Activated T-cell treated with anti-CD3 and anti-CD28 coated beads, Interleukin-2, amount 50 U/mL, for 24 hours (primary cell): ENCODE results near the gene RPS19.
A peak's percentile ranks its signal among the peaks of the same experiment; 100 is the strongest.

Source experiments
- DNase-seq: peaks from one replicate; pipeline ENCODE4 v3.0.0-alpha.2; 2020
- H3K27ac Mint-ChIP-seq: 2 replicates; pipeline ENCODE4 v1.8.0; 2020; ENCODE audit warnings: mild to moderate bottlenecking, mixed read lengths
- H3K27me3 Mint-ChIP-seq: 2 replicates; pipeline ENCODE4 v1.8.0; 2020; ENCODE audit warnings: mixed read lengths
- H3K36me3 Mint-ChIP-seq: 2 replicates; pipeline ENCODE4 v1.8.0; 2020; ENCODE audit warnings: low read depth, mixed read lengths
- H3K4me1 Mint-ChIP-seq: 2 replicates; pipeline ENCODE4 v1.8.0; 2020; ENCODE audit warnings: low read depth, mixed read lengths
- H3K4me3 Mint-ChIP-seq: 2 replicates; pipeline ENCODE4 v1.8.0; 2020; ENCODE audit warnings: mild to moderate bottlenecking, moderate library complexity, mixed read lengths
- H3K9me3 Mint-ChIP-seq: 2 replicates; pipeline ENCODE4 v1.8.0; 2020; ENCODE audit warnings: mixed read lengths

RPS19 gene

GRCh38 chr19:41847351-41848105, 12.5 kb upstream of the RPS19 start:
- H3K4me3 Mint-ChIP-seq = no peak overlapping the region

GRCh38 chr19:41848666-41849065, 11.4 kb upstream of the RPS19 start:
- Mint-ChIP-seq H3K27ac (no peak overlapping the region), H3K9me3 (no peaks in the 10 kb centered on the region), H3K36me3 (no peaks in the 10 kb centered on the region), H3K27me3 (peaks cover 4% of the 10 kb centered on the region), H3K4me1 (no peaks in the 10 kb centered on the region), H3K4me3 (no peak overlapping the region)
- DNase-seq = no peak

More at GRCh38 chr19:41847351-41848105, 12.5 kb upstream of the RPS19 start:
- Mint-ChIP-seq H3K36me3 (no peaks in the 10 kb centered on the region), H3K27ac (no peak overlapping the region), H3K27me3 (peaks cover 4% of the 10 kb centered on the region), H3K9me3 (no peaks in the 10 kb centered on the region), H3K4me1 (no peaks in the 10 kb centered on the region)
- no peak for DNase-seq

GRCh38 chr19:41849067-41849466, 11.0 kb upstream of the RPS19 start:
- Mint-ChIP-seq H3K9me3 (no peaks in the 10 kb centered on the region), H3K4me1 (no peaks in the 10 kb centered on the region), H3K4me3 (no peak overlapping the region), H3K36me3 (no peaks in the 10 kb centered on the region), H3K27me3 (peaks cover 4% of the 10 kb centered on the region), H3K27ac (no peak overlapping the region)
- DNase-seq = no peak

- Mint-ChIP-seq H3K4me1 (no peaks in the 10 kb centered on the region), H3K27ac (no peak overlapping the region), H3K36me3 (no peaks in the 10 kb centered on the region), H3K27me3 (peaks cover 4% of the 10 kb centered on the region), H3K9me3 (no peaks in the 10 kb centered on the region), H3K4me3 (no peak overlapping the region)
- no peak for DNase-seq
Measured at GRCh38 chr19:41850381-41850780, 9.7 kb upstream of the RPS19 start.

GRCh38 chr19:41851456-41851855, 8.6 kb upstream of the RPS19 start:
- no peak for DNase-seq
- Mint-ChIP-seq H3K36me3 (no peaks in the 10 kb centered on the region), H3K27ac (no peak overlapping the region), H3K9me3 (no peaks in the 10 kb centered on the region), H3K4me3 (no peak overlapping the region), H3K27me3 (peaks cover 4% of the 10 kb centered on the region), H3K4me1 (no peaks in the 10 kb centered on the region)

GRCh38 chr19:41853344-41853743, 6.7 kb upstream of the RPS19 start:
- Mint-ChIP-seq H3K4me1 (peaks cover 2% of the 10 kb centered on the region), H3K27ac (no peak overlapping the region), H3K9me3 (no peaks in the 10 kb centered on the region), H3K36me3 (no peaks in the 10 kb centered on the region), H3K27me3 (peaks cover 4% of the 10 kb centered on the region), H3K4me3 (no peak overlapping the region)
- DNase-seq = no peak

- Mint-ChIP-seq H3K4me1 (peaks cover 2% of the 10 kb centered on the region), H3K36me3 (no peaks in the 10 kb centered on the region), H3K27ac (no peak overlapping the region), H3K27me3 (peaks cover 4% of the 10 kb centered on the region), H3K4me3 (no peak overlapping the region), H3K9me3 (no peaks in the 10 kb centered on the region)
- DNase-seq = no peak
Measured at GRCh38 chr19:41853768-41854167, 6.3 kb upstream of the RPS19 start.

GRCh38 chr19:41859213-41859617, 840 bp upstream of the RPS19 start:
- no peaks in the 10 kb centered on the region for H3K9me3 Mint-ChIP-seq
- H3K36me3 Mint-ChIP-seq = peaks cover 44% of the 10 kb centered on the region
- no peaks in the 10 kb centered on the region for H3K27me3 Mint-ChIP-seq
- no peak for DNase-seq
- peak overlapping the region; percentile 86 for H3K4me3 Mint-ChIP-seq
- peaks cover 40% of the 10 kb centered on the region for H3K4me1 Mint-ChIP-seq
- H3K27ac Mint-ChIP-seq = peak overlapping the region; percentile 100

GRCh38 chr19:41860419-41861115, 512 bp downstream of the RPS19 start:
- DNase-seq = no peak
- no peaks in the 10 kb centered on the region for H3K9me3 Mint-ChIP-seq
- no peaks in the 10 kb centered on the region for H3K27me3 Mint-ChIP-seq
- H3K4me3 Mint-ChIP-seq = peak overlapping the region; percentile 86
- H3K27ac Mint-ChIP-seq = peak overlapping the region; percentile 100
- H3K4me1 Mint-ChIP-seq = peaks cover 54% of the 10 kb centered on the region
- peaks cover 57% of the 10 kb centered on the region for H3K36me3 Mint-ChIP-seq

GRCh38 chr19:41861116-41861768, 1.2 kb downstream of the RPS19 start:
- no peaks in the 10 kb centered on the region for H3K27me3 Mint-ChIP-seq
- peaks cover 64% of the 10 kb centered on the region for H3K36me3 Mint-ChIP-seq
- peak overlapping the region; percentile 86 for H3K4me3 Mint-ChIP-seq
- peak overlapping the region; percentile 100 for H3K27ac Mint-ChIP-seq
- no peak for DNase-seq
- H3K9me3 Mint-ChIP-seq = no peaks in the 10 kb centered on the region
- peaks cover 57% of the 10 kb centered on the region for H3K4me1 Mint-ChIP-seq

GRCh38 chr19:41861846-41862245, 1.8 kb downstream of the RPS19 start:
- H3K4me3 Mint-ChIP-seq = peak overlapping the region; percentile 86
- H3K9me3 Mint-ChIP-seq = no peaks in the 10 kb centered on the region
- H3K4me1 Mint-ChIP-seq = peaks cover 62% of the 10 kb centered on the region
- DNase-seq = peak; percentile 34
- peaks cover 70% of the 10 kb centered on the region for H3K36me3 Mint-ChIP-seq
- H3K27me3 Mint-ChIP-seq = no peaks in the 10 kb centered on the region
- H3K27ac Mint-ChIP-seq = peak overlapping the region; percentile 100

- H3K27me3 Mint-ChIP-seq = no peaks in the 10 kb centered on the region
- peaks cover 67% of the 10 kb centered on the region for H3K4me1 Mint-ChIP-seq
- no peaks in the 10 kb centered on the region for H3K9me3 Mint-ChIP-seq
- H3K36me3 Mint-ChIP-seq = peaks cover 77% of the 10 kb centered on the region
- DNase-seq = peak; percentile 32
- H3K4me3 Mint-ChIP-seq = peak overlapping the region; percentile 86
- H3K27ac Mint-ChIP-seq = peak overlapping the region; percentile 100
Measured at GRCh38 chr19:41862445-41862986, 2.5 kb downstream of the RPS19 start.

- Mint-ChIP-seq H3K27me3 (no peaks in the 10 kb centered on the region), H3K27ac (peak overlapping the region; percentile 100), H3K4me1 (peaks cover 73% of the 10 kb centered on the region), H3K4me3 (peak overlapping the region; percentile 86), H3K36me3 (peaks cover 86% of the 10 kb centered on the region), H3K9me3 (no peaks in the 10 kb centered on the region)
- peak; percentile 31 for DNase-seq
Measured at GRCh38 chr19:41863209-41863931, 3.3 kb downstream of the RPS19 start.

GRCh38 chr19:41864374-41864773, 4.3 kb downstream of the RPS19 start:
- H3K27me3 Mint-ChIP-seq = no peaks in the 10 kb centered on the region
- no peak for DNase-seq
- peaks cover 96% of the 10 kb centered on the region for H3K36me3 Mint-ChIP-seq
- peak overlapping the region; percentile 86 for H3K4me3 Mint-ChIP-seq
- no peaks in the 10 kb centered on the region for H3K9me3 Mint-ChIP-seq
- H3K4me1 Mint-ChIP-seq = peaks cover 78% of the 10 kb centered on the region
- H3K27ac Mint-ChIP-seq = peak overlapping the region; percentile 100
